ENCODE measurements around the gene HAUS3.

Gene HAUS3

DNA sequence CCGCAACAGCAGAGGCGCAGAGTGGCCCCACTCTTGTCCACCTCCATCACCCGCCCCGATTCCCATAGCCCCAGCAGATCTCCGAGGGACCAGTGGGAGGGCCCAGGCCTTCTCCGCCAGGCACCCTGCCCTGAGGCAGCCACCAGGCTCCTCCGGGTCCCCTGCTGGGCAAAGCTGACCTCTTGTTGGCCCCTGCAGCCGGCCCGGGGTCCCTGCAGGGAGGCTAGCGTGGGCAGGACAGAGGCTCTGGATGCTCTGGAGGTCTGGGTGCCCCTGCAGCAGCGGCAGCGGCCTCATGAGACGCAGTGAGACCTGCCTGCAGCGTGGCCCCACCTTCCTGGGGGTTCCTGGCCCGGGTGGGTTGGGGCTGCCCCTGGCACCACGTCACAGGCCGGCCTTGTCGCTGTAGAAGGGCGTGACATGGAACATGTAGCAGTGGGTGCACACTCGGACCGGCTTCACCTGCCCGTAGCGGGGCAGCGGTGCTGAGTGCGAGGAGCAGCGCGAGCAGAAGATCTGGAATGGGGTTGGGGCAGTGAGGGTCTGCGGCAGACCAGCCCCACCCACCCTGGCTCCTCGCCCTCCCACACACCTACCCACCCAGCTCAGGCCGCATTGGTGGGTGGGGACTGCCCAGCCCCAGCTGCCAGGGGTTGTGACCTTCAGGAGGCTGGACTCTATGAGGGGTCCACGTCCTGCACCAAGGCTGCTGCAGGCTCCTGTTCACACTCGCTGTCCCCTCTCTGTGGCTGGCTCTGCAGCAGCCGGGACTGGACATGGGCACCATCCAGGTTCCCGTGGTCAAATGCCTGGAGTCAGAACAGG is 28.6 kb upstream of the HAUS3 start:
- TF ChIP-seq, protein P1, sequence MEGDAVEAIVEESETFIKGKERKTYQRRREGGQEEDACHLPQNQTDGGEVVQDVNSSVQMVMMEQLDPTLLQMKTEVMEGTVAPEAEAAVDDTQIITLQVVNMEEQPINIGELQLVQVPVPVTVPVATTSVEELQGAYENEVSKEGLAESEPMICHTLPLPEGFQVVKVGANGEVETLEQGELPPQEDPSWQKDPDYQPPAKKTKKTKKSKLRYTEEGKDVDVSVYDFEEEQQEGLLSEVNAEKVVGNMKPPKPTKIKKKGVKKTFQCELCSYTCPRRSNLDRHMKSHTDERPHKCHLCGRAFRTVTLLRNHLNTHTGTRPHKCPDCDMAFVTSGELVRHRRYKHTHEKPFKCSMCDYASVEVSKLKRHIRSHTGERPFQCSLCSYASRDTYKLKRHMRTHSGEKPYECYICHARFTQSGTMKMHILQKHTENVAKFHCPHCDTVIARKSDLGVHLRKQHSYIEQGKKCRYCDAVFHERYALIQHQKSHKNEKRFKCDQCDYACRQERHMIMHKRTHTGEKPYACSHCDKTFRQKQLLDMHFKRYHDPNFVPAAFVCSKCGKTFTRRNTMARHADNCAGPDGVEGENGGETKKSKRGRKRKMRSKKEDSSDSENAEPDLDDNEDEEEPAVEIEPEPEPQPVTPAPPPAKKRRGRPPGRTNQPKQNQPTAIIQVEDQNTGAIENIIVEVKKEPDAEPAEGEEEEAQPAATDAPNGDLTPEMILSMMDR (IDR thresholded peaks at IDR 0.05; ENCODE audit: borderline replicate concordance, insufficient read depth, low read depth, low read length): no peak
- no peak overlapping the region for H3K4me3 ChIP-seq (ENCODE audit: low read depth, low read length)

- TF ChIP-seq, protein P1 (IDR thresholded peaks at IDR 0.05; ENCODE audit: borderline replicate concordance, insufficient read depth, low read depth, low read length): no peak
- H3K4me3 ChIP-seq (ENCODE audit: low read depth, low read length): no peak overlapping the region
These were observed 27.8 kb upstream of the HAUS3 start for GRCh38 chr4:2269618-2270163.

DNA sequence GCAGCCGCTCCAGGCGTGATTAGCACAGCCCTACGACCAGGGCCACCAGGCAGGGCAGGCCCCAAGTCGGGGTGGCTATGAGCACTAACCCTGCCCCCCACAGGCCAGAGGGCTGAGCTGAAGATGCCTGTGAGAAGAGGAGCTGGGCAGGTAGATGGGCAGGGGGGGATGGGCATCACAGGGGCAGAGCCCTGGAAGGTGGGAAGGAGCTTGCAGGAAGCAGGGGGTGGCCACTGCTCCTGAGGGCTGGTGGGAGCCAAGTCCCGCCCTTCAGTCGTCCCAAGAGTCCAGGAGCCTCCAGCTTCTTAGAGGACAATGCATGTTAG is 27.2 kb upstream of the HAUS3 start:
- no peak overlapping the region for H3K4me3 ChIP-seq (ENCODE audit: low read depth, low read length)
- TF ChIP-seq, protein P1 (IDR thresholded peaks at IDR 0.05; ENCODE audit: borderline replicate concordance, insufficient read depth, low read depth, low read length): no peak

GRCh38 chr4:2268357-2269205 is 26.7 kb upstream of the HAUS3 start:
- TF ChIP-seq, protein P1 (IDR thresholded peaks at IDR 0.05; ENCODE audit: borderline replicate concordance, insufficient read depth, low read depth, low read length): no peak
- H3K4me3 ChIP-seq (ENCODE audit: low read depth, low read length): no peak overlapping the region

DNA sequence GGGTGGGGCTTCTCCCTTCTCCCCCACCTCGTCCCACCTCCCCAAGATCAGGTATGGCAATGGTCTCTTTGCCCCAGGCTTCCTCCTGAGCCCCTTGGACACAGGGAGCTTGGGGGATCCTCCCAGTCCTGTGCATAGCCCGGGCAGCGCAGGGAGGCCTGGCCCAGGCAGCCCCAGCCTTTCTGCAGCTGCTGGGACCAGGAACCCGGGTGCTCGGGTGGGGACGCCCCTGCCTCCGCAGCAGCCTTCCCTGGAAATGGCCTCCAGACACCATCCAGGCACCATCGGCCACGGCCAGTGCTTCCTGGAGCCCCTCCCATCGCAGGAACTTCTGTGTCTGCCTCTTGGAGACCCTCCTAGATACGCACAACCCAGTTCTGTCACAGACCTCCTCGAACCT is 25.9 kb upstream of the HAUS3 start:
- TF ChIP-seq, protein P1 (IDR thresholded peaks at IDR 0.05; ENCODE audit: borderline replicate concordance, insufficient read depth, low read depth, low read length): no peak

DNA sequence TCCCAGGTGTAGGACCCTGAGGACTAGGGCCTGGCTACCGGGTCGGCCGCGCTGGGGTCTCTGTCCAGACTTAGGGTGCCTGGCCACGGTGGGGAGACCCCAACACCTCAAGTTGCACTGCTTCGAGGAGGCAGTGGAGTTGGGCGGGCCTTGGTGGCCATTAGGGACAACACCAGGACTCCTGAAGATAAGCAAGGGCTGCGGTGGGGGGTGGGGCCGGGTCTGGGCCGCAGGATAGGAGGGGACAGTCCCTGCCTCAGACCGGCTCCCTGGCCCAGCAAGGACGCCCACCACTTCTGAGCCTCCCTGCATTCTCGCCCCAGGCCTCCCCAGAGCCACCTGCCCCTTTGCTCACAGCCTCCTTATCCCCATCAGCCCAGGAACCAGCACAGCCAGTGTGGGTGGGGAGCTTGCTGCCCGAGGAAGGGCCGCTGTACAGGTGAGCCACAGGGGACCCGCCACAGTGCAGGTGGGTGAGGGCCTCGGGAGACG is 25.4 kb upstream of the HAUS3 start:
- TF ChIP-seq, protein P1 (IDR thresholded peaks at IDR 0.05; ENCODE audit: borderline replicate concordance, insufficient read depth, low read depth, low read length): no peak
- no peak overlapping the region for H3K4me3 ChIP-seq (ENCODE audit: low read depth, low read length)

More for the DNA sequence above, 25.9 kb upstream of the HAUS3 start:
- no peak overlapping the region for H3K4me3 ChIP-seq (ENCODE audit: low read depth, low read length)
